ENCODE results near the gene GPR6.

GPR6 gene

DNA sequence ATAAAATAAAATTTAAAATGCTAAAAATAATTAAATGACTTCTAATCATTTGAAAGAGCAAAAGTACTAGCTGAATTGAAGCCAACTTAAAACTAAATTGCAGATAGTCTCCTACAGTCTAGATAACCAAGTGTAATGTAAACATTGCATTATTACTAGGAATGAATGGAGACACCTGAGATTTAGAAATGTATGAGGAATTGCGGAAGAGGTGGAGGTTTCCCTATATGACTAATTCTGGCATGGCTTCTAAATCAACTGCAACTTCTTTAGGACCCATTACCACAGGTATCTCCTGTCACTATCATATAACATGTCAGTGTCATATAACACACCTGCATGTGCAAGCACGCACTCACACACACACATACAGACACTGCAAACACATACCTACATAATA is 13.2 kb upstream of the GPR6 start:
- Histone ChIP-seq H3K79me2 (ENCODE audit: insufficient read depth, low read depth) (no peaks in the 10 kb centered on the region), H3K4me1 (ENCODE audit: low read depth, poor library complexity, severe bottlenecking) (no peaks in the 10 kb centered on the region), H3K27ac (no peak overlapping the region), H3K4me3 (IDR thresholded peaks at IDR 0.05; ENCODE audit: insufficient read depth, low read depth, low read length) (no peak overlapping the region), H4K20me1 (ENCODE audit: insufficient read depth) (no peaks in the 10 kb centered on the region), H3K27me3 (ENCODE audit: insufficient read depth, low read depth) (no peaks in the 10 kb centered on the region), H2AFZ (ENCODE audit: low read depth) (no peak overlapping the region), H3K4me2 (no peak overlapping the region), H3K9ac (no peak overlapping the region), H3K36me3 (ENCODE audit: insufficient read depth) (no peaks in the 10 kb centered on the region)
- TF ChIP-seq, protein P1, sequence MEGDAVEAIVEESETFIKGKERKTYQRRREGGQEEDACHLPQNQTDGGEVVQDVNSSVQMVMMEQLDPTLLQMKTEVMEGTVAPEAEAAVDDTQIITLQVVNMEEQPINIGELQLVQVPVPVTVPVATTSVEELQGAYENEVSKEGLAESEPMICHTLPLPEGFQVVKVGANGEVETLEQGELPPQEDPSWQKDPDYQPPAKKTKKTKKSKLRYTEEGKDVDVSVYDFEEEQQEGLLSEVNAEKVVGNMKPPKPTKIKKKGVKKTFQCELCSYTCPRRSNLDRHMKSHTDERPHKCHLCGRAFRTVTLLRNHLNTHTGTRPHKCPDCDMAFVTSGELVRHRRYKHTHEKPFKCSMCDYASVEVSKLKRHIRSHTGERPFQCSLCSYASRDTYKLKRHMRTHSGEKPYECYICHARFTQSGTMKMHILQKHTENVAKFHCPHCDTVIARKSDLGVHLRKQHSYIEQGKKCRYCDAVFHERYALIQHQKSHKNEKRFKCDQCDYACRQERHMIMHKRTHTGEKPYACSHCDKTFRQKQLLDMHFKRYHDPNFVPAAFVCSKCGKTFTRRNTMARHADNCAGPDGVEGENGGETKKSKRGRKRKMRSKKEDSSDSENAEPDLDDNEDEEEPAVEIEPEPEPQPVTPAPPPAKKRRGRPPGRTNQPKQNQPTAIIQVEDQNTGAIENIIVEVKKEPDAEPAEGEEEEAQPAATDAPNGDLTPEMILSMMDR (conservative IDR thresholded peaks at IDR 0.05; ENCODE audit: low read depth, low read length) = no peak

DNA sequence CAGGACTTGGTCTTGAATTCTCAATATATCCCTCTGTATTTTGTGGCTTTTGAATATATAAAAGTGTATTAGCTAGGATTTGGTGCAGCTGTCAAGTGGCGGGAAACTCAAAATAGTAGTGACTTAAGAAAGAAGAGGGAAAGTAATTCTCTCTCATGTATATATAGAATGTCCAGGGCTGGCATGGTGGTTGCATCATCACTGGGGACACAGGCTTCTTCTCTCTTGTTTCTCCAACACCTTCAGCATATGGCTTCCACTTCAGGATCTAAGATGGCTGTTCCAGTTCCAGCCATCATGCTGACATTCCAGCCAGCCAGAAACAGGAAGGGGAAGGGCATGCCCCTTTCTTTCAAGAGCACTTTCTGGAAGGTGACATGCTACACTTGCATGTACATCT is 11.8 kb upstream of the GPR6 start:
- TF ChIP-seq, protein P1 (conservative IDR thresholded peaks at IDR 0.05; ENCODE audit: low read depth, low read length) = no peak
- Histone ChIP-seq H3K9ac (no peak overlapping the region), H3K27ac (no peak overlapping the region), H3K36me3 (ENCODE audit: insufficient read depth) (no peaks in the 10 kb centered on the region), H3K4me3 (IDR thresholded peaks at IDR 0.05; ENCODE audit: insufficient read depth, low read depth, low read length) (no peak overlapping the region), H3K4me1 (ENCODE audit: low read depth, poor library complexity, severe bottlenecking) (no peaks in the 10 kb centered on the region), H2AFZ (ENCODE audit: low read depth) (no peak overlapping the region), H3K4me2 (no peak overlapping the region), H3K27me3 (ENCODE audit: insufficient read depth, low read depth) (no peaks in the 10 kb centered on the region), H4K20me1 (ENCODE audit: insufficient read depth) (no peaks in the 10 kb centered on the region), H3K79me2 (ENCODE audit: insufficient read depth, low read depth) (no peaks in the 10 kb centered on the region)

DNA sequence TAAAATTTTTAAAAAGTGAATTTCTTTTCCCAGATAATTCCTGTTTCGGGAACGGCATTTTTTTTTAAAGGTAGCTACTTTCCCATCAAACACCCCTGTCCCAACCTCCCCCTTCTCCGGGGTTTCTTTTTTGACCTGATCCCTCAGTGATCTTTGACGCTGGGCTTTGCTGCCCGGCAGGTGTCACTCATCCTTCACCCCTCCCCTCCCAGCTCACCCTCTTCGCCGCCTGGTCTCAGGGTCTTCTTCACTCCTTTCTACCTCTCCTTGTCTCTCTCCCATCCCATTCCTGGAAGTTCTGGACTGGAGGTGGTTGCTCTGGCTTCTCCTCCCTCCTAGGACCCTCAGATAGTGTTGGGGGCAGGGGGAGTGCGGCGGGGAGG is 329 bp upstream of the GPR6 start:
- no peaks in the 10 kb centered on the region for H3K79me2 ChIP-seq (ENCODE audit: insufficient read depth, low read depth)
- H4K20me1 ChIP-seq (ENCODE audit: insufficient read depth) = no peaks in the 10 kb centered on the region
- H3K27me3 ChIP-seq (ENCODE audit: insufficient read depth, low read depth) = no peaks in the 10 kb centered on the region
- no peak overlapping the region for H3K9ac ChIP-seq
- no peak overlapping the region for H2AFZ ChIP-seq (ENCODE audit: low read depth)
- H3K4me3 ChIP-seq (IDR thresholded peaks at IDR 0.05; ENCODE audit: insufficient read depth, low read depth, low read length) = no peak overlapping the region
- TF ChIP-seq, protein P1 (conservative IDR thresholded peaks at IDR 0.05; ENCODE audit: low read depth, low read length) = no peak
- no peaks in the 10 kb centered on the region for H3K4me1 ChIP-seq (ENCODE audit: low read depth, poor library complexity, severe bottlenecking)
- no peak overlapping the region for H3K4me2 ChIP-seq
- no peaks in the 10 kb centered on the region for H3K36me3 ChIP-seq (ENCODE audit: insufficient read depth)
- H3K27ac ChIP-seq = no peak overlapping the region

DNA sequence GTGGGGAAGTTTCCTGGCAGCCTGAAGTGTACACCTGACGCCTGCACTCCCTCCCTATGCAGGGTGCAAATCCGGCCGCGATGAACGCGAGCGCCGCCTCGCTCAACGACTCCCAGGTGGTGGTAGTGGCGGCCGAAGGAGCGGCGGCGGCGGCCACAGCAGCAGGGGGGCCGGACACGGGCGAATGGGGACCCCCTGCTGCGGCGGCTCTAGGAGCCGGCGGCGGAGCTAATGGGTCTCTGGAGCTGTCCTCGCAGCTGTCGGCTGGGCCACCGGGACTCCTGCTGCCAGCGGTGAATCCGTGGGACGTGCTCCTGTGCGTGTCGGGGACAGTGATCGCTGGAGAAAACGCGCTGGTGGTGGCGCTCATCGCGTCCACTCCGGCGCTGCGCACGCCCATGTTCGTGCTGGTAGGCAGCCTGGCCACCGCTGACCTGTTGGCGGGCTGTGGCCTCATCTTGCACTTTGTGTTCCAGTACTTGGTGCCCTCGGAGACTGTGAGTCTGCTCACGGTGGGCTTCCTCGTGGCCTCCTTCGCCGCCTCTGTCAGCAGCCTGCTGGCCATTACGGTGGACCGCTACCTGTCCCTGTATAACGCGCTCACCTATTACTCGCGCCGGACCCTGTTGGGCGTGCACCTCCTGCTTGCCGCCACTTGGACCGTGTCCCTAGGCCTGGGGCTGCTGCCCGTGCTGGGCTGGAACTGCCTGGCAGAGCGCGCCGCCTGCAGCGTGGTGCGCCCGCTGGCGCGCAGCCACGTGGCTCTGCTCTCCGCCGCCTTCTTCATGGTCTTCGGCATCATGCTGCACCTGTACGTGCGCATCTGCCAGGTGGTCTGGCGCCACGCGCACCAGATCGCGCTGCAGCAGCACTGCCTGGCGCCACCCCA is 1.2 kb downstream of the GPR6 start:
- H3K9ac ChIP-seq = no peak overlapping the region
- no peaks in the 10 kb centered on the region for H3K27me3 ChIP-seq (ENCODE audit: insufficient read depth, low read depth)
- no peak overlapping the region for H3K27ac ChIP-seq
- H3K4me1 ChIP-seq (ENCODE audit: low read depth, poor library complexity, severe bottlenecking) = no peaks in the 10 kb centered on the region
- no peak overlapping the region for H3K4me3 ChIP-seq (IDR thresholded peaks at IDR 0.05; ENCODE audit: insufficient read depth, low read depth, low read length)
- TF ChIP-seq, protein P1 (conservative IDR thresholded peaks at IDR 0.05; ENCODE audit: low read depth, low read length) = no peak
- no peaks in the 10 kb centered on the region for H4K20me1 ChIP-seq (ENCODE audit: insufficient read depth)
- no peaks in the 10 kb centered on the region for H3K36me3 ChIP-seq (ENCODE audit: insufficient read depth)
- no peak overlapping the region for H2AFZ ChIP-seq (ENCODE audit: low read depth)
- H3K79me2 ChIP-seq (ENCODE audit: insufficient read depth, low read depth) = no peaks in the 10 kb centered on the region
- no peak overlapping the region for H3K4me2 ChIP-seq

All from KMS-11 (cell line).